Astrocyte of the hippocampus (primary cell): ENCODE data around the gene SPDYA.

Experiments
- DNase-seq: peaks from one replicate; pipeline ENCODE4 v3.0.0; 2011; ENCODE audit warnings: low read depth, low spot score

The SPDYA gene

DNA sequence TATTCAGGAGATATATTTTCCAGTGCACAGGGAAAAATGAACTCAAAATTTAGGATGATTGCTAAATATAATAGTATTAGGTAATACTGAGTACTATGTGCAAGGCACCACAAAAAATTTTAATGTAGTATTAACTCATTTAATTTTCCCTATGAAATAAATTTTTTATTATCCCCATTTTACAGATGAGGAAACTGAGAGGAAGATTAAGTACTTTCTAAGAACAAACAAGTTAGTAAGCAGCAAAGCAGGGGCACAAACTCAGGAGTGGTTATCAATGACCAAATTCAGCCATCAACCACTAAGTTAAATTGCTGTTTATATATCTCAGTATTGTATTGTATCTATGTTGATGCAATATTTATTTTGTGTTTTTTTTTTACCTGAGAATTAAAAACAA lies 14.2 kb downstream of the SPDYA start:
- no peak for DNase-seq

DNA sequence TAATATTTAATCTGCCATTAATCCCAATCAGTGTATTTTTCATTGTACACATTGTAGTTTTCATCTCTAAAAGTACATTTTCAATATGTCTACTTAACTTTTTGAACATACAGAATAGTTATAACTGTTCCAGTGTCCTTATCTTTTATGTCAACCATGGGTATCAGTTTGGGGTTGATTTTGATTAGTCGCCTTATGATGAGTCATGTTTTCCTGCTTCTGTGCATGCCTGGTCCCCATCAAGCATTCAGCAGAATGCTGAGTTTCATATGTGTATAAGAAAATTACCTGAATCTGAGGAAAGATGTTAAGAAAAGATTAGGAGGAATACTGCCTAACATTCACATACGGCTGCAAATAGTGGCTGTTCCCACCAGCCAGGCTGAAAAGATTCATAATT lies 17.7 kb downstream of the SPDYA start:
- peak; percentile 24 for DNase-seq

DNA sequence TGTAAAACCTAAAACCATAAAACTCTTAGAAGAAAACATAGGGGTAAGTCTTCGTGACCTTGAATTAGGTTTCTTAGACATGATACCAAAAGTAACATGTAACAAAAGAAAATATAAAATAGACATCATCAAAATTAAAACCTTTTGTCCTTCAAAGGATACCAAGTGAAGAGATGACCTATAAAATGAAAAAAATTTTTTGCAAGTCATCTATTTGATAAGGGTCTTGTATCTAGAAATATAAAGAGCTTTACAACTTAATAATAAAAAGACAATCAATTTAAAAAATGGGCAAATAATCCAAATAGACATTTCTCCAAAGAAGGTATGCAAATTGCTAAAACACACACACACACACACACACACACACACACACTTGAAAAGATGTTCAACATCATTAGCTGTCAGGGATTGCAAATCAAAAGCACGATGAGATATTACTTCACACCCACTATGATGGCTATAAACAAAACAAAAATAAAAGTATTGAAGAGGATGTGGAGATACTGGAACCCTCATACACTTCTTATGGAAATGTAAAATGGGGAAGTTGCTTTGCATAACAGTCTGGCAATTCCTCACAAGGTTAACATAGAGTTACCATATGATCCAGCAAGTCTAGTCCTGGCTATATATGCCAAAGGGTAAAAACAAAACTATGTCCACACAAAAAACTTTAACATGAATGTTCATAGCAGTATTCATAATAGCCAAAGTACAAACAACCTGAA lies 23.3 kb downstream of the SPDYA start:
- DNase-seq, result no peak

DNA sequence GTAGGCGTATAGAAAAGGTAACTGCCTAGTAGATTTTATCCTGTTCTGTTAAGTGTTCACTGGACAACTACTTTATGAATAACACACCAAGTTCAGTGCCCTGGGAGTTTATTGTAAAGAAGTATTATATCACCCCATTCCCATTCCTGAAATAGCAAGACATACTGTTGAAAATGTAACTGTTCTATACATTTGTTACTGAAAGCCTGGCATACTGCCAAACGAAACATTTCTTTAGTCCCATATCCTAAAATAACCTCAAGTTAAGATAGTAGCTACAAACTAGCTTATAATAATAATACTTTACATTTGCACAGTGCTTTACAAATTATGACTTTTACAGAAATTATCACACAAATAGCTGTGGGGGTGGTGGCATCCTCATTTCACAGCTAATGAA lies 25.1 kb downstream of the SPDYA start:
- DNase-seq, result no peak

DNA sequence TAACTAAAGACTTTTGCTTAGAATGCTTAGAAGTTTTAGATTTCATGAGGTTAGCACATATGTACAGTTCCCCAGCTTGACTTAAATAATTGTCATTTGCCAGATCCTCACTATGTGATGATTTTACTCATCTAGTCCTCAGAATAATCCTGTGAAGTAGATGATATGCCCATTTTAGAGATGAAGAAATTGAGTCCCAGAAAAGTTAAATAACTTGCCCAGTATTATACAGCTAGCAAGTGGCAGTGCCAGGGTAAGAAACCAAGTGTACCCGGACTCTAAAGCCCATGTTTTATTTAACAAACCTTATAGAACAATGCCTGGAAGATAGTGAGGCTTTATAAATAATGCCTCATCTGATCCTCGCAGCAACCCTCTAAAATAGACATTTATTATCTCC lies 28.3 kb downstream of the SPDYA start:
- no peak for DNase-seq

DNA sequence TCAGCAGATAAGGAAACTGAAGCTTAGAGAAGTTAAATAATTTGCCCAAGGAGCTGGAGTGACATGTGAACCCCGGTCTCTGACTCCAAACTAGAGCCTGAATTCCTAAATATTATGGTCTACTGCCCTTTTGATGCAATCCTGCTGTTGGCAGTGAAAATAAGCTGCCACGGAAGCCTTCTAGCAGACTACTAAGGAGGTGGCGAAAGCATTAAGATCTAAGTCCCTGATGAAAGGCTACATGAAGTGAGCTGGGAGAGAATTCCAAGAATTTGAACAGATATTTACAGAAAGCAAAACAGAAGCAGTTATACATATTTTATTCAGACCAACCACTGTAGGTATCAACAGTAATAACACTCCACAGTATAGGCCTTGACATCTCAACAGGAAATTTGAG lies 31.4 kb downstream of the SPDYA start:
- peak; percentile 15 for DNase-seq

DNA sequence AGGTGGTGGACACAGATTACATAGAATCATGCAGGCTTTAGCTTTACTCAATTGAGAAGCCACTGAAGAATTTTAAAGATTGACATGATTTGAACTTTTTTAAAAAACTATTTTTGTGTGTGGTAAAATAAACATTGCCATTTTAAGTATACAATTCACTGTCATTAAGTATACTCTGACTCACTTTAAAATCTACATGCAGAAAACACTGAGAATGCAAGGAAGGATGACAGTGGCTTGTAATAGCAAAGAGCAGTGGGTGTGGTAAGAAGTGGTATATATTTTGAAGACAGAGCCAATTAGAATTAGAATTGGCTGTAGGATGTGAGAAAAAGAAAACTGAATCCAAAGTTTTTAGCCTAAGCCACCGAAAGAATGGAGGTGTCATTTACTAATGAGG lies 44.6 kb downstream of the SPDYA start:
- DNase-seq, result no peak

DNA sequence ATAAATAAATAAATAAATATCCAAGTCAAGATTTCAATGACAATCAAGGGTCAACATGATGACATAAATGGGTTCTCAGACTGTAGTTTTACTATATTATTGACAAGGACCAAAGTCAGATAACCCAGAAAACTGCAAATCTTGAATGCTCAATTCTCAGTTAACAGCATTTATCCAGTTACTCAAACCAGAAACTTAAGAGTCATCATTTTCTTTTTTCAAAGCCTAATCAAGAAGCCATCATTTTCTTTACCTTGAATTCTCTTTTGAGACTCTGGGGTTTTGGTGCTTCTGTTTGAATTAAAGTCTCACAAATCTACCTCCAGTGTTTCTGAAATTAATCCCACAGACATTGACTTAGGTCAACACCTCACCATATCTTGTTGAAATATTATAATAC lies 45.3 kb downstream of the SPDYA start:
- no peak for DNase-seq

DNA sequence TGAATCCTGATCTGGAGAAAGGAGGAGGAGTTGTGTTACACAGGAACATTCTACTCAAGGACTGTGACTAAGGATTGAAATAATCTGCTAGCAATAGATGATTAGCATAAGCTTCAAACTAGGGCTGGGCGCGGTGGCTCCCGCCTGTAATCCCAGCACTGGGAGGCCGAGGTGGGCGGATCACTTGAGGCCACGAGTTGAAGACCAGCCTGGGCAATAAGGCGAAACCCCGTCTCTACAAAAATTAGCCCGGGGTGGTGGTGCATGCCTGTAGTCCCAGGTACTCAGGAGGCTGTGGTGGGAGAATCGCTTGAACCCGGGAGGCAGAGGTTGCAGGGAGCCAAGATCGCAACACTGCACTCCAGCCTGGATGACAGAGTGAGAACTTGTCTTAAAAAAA lies 58.0 kb downstream of the SPDYA start:
- no peak for DNase-seq

DNA sequence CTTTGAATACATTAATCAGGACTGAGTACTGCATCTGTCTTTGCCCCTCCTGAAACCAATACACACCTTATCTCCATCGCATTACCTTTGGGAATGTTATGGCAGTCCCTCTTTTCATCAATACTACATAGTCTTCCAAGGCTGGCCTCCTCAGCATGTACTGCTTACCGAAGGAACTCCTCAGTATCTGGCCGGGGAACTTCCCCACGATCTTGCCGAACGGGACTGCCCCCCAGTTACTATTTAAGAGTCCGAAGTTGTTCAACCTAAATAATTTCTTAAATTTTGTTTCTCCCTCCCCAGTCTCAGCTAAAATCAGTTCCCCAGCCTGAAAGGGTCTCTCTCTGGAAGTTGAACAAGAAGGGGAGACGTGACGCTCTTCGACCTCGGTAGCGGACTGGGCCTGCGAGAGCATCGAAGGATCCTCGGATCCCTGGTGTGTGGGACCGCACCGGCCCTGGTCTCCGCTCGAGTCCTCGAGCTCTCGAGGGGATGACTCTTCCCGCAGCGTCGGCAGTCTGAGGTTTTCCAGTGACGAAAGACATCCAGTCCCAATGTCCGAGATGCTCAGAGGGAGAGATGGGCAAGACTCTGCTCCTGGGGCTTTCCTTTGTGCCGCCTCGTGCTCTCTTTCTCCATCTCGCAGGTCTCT lies 59.0 kb downstream of the SPDYA start:
- DNase-seq, result no peak

DNA sequence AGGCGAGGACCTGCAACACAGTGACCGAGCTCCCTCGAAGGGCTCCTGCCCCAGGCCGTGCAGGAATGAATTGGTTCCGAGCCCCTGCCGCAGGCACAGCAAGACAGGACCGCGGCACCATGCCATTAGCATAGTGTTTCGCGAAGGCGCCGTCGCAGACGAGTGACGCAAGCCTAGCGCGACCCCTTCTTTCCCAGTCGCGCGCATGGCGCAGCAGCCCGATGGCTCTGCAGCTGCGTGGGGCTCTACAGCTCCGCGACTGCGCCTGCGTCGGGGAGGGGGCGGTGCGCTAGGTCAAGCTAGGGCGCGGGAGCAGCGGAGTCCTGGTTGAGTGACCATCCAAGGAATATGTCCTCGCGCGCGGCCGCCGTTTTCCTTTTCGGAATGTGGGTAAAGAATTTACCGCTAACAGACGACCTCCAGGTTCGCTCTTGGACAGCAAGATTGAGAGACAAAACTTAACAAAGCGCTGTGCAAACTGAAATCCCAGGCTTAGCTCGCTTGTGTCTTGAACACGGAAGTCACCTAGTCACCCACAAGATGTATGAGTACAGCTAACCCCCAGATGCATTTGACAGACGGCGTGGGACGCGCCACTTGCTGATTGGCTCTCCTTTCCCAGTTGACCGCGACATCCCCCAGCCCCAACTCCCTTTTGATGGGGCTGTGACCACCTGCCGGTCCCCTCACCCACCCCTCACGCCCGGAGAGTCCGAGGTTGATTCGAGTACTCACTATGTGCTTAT lies 59.7 kb downstream of the SPDYA start, which contains the start of gene TRMT61B:
TSS of gene TRMT61B (minus strand) at position 164 of the 746 bp plus-strand sequence. CDS start at position 132, 32 bp downstream.
- peak; percentile 99 for DNase-seq

DNA sequence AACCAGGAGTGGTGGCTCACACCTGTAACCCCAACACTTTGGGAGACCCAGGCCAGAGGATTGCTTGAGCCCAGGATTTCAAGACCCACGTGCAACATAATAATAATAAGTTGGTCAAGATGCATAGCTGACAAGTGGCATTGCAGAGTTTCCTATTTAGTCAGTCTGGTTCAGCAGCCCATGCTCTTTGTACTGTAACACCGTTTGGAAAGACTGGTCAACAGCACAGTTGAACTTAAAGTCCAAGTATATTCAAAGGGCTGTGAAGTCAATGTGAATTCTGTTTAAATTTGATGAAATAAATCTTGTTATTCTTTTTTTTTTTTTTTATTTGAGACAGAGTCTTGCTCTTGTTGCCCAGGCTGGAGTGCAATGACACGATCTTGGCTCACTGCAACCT lies 61.0 kb downstream of the SPDYA start:
- DNase-seq, result no peak

DNA sequence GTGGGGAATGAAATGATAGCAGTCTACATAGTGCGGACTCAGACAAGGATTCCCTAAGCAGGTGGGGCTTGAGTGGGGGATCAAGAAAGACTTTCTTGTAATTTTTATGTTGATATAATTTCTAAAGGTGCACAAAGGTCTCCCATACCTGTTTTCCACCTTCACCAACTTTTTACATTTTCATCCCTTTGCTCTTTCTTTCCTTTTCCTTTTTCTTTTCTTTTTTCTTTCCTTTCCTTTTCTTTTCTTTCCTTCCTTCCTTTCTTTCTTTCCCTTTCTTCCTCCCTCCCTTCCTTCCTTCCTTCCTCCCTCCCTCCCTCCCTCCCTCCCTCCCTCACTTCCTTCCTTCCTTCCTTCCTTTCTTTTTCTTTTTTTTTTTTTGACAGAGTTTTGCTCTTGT lies 69.6 kb downstream of the SPDYA start:
- DNase-seq, result no peak

DNA sequence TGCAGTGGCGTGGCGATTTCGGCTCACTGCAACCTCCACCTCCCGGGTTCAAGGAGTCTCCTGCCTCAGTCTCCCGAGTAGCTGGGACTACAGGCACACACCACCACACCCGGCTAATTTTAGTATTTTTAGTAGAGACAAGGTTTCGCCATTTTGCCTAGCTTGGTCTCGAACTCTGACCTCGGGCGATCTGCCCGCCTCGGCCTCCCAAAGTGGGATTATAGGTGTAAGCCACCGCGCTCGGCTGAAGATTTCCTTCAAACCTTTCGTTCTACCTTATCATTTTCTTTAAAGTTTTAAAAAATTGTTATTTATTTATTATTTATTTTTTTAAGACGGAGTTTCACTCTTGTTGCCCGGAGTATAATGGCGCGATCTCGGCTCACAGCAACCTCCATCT lies 82.9 kb downstream of the SPDYA start:
- no peak for DNase-seq

DNA sequence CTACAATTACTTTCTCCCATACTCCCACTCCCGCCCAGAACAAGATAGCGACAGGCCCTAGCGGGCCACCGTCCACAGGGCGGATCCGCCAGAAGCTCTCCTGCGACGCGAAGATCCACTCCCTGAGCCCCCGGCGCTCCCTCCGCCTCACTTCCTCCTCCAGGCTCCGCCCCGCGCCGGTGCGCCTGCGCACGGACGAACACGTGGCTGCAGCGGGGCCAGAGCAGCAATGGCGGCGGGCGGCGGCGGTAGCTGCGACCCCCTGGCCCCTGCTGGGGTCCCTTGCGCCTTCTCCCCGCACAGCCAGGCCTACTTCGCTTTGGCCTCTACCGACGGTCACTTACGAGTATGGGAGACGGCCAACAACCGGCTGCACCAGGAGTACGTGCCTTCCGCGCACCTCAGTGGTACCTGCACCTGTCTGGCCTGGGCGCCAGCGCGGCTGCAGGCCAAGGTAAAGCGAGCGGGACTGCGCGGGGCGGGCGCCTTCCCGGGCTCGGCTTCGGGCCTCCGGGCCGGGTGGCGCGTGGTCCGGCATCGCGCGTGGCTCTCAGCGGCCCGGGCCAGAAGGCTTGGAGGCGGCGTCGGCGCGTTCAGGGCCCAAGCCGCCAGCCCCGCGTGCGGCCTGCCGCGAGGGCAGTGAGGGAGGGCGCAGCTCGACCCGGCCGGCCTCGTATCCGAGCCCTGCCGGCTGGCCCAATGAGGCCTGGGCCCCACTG lies 84.0 kb downstream of the SPDYA start, which contains the start of gene WDR43:
TSS of gene WDR43 (plus strand) at position 198 of the 719 bp plus-strand sequence. CDS start at position 230, 32 bp downstream.
- DNase-seq, result peak; percentile 99

DNA sequence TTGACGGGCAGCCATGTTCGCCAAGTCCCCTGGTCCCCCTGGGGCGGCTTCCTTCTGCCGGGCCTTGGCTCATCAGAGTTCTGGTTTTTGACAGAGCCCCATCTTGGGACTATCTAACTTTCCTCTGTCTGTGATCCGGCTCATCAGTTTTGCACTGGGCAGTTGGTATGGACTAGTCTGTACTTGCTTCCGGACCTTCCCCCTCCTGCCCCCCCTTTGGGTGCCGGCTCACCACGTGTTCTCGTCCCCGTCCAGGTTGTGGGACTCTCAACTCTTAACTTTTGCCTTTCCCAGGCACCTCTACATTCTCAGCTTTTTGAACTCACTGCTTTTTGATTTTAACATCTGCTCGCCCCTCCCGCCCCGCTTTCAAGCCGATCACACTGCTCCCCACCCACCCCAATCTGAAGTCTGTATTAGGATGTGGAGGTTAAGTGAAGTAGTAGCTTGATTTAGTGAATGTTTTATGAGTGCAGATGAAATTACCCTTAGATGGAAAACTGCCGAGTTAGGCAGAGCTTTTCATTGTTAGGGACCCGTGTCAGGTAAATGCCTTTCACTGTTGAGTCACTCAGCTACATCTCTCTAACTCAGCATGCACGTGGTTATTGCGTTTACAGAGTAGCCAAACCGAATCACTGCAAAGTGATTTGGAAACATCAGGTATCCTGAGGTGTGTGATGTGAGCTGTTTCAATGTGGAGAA lies 84.7 kb downstream of the SPDYA start:
- peak; percentile 52 for DNase-seq

DNA sequence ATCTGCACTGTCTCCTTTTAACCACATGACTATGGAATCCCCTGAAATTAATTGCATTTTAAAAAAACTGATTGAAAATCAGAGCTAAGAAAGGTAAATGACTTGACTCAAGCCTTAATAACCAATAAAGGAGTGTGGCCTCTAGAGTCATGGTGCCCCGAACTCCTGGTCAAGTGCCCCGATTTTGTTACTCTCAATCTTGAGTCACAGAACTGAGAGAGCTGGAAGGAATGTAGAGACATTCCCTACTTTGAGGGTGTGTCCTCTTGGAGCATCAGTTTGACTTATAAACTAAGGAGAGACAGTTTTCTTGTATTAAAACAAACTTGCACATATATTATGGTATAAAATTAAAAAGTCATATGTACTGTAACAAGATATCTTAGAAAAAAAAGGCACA lies 86.3 kb downstream of the SPDYA start:
- DNase-seq, result peak; percentile 24

DNA sequence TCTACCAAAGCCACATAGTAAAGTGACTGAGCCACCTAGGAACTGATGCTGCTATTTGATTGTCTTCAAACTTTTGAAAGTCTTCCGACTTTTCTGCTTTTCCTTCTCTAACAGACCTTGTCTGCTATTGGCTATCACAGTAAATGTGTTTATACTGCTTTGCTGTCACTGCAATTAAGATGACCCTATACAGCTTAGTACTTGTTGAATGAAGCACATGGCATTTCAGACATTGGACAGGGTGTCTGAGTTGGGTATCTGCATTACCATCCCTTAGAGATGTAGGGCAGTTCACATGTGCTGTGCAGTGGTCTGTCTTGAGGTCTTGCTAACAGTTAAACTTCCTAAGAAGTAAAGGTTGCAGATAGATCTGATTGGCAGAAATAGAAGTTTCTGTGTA lies 87.4 kb downstream of the SPDYA start:
- DNase-seq, result no peak
